Mucosa of gallbladder (tissue), 1 donor: ENCODE measurements around the gene FBXL3. TPM values are rescaled to one million over a fixed set of nuclear protein-coding genes. Genes with fewer than 3 reads are reported as not detected.
"Not testable (repeated sequence)": the region's sequence is repeated elsewhere in the genome, so short reads cannot be mapped to it uniquely, and the experiment has no call there.

Experiments used
- DNase-seq: peaks from one replicate; pipeline ENCODE4 v3.0.0-alpha.2; 2020; ENCODE audit warnings: low spot score
- total RNA-seq: library from RNA; stranded (reverse); gene quantifications from one replicate; pipeline ENCODE4 v1.2.1, GENCODE V29; 2021
- donor health status: DM: no; HTN: no; CAD: no.

FBXL3 gene
- total RNA-seq, 1 donor from 2014 or later: 41.1 TPM

DNA sequence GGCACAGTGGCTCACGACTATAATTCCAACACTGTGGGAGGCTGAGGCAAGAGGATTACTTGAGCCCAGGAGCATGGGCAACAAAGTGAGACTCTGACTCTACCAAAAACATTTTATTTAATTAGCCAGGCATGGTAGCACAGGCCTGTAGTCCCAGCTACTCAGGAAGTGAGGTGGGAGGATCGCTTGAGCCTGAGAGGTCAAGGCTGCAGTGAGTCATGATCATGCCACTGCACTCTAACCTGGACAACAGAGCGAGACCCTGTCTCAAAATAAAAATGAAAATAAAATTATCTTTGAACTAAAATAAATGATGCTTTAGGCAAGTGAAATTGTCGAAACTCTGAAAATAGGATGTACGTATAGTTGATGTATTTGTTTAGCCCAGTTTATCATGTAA lies 43.3 kb downstream of the FBXL3 start:
- DNase-seq: no peak

DNA sequence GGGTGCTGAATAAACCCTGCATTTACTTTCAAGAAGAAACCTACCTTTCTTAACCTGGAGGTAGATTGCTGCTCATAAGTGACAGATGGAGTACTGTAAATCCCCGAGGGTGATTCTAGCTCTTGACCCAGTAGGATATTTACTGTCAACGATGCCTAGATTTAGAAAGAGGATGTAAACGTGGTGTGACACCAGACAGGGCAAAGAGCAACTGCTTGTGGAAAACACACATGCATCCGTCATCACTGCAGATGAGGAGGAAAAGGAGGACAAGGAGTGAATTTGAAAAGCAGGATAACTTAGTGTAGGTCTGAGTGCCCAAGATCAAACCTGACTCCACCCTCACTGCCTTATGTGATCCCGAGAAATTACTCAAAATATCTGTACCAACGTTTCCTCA lies 44.9 kb downstream of the FBXL3 start:
- DNase-seq: no peak

DNA sequence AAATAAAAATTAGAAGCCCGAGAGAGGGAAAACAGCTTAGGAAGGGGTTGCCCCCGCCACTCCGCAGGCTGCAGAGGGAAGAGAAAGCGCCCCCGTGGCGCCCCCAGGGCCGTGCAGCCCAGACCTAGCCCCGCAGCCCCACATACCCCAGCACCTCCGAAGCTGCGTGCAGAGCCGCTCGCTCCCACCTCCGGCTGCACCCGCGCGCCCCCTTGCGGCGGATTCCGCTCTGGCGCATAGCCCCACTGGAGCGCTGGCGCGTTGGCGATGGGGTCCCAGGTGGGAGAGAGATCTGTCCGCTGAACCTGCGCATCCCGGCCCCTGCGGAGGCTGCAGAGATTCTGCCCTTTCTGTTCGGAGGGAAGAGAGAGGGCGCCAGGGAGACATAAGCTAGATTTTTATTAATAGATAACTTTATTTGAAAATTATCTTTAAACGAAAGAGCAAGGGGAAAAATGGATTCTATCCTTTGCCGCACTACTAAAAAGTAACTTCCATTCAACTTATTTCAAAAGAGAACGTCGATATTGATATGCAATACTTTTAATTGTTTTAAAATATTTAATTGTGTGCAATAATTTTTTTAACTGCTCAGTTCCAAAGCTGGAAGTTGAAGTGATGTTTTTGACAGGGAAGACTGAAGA lies 46.8 kb downstream of the FBXL3 start:
- peak; percentile 72 for DNase-seq

DNA sequence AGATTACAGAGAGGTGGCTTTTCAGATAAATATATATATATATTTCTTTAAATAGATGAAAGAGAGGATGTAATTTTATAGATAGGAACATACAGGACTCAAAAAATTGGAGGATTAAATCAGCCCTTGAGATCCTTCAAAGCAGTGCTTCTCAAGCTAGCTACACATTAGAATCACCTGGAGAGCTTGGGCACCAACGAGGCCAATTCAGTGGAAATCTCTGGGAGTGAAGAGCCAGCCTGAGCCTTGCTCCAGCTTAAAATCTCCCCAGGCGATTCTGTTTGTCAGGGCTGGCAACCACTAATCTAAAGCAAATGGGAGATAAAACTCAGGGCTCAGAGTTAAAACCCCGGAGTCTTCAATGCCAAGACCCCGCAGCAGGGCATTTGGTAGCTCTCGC lies 50.0 kb downstream of the FBXL3 start:
- no peak for DNase-seq

DNA sequence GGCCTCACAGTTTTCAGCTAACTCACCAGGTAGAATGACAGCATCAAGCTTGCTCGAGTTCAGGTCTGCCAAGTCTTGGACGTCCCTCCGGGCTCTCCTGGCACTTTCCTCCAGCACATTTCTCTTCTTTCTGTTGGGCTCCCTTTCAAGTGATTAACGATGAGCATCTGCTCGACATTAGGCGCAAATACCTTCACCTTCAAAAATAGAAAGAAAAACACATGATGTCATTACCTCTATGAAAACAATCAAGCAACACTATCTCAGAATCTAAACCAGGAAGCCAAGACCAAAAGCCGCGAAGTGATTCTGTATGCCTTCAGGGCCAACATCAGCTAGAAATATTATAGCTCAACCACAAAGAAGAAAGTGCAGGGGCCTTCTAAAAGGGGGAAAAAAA lies 50.5 kb downstream of the FBXL3 start:
- DNase-seq: no peak

DNA sequence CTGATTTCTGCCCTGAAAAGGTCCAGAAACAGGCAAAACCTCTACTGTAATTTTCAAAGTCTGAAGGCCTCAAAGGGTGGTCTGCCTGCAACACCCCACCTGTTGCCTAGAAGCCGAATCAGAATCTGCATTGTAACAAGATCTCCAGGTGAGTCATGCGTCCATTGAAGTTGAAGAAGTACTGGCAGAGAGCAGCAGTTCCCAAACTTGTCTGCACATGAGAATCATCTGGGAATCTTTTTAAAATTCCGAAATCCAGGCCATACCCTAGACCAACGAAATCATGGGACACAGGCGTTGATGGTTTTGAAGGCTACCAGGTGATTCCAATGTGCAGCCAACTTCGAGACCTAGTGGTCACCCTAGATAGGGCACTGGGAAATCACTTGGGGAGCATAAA lies 51.1 kb downstream of the FBXL3 start:
- no peak for DNase-seq

DNA sequence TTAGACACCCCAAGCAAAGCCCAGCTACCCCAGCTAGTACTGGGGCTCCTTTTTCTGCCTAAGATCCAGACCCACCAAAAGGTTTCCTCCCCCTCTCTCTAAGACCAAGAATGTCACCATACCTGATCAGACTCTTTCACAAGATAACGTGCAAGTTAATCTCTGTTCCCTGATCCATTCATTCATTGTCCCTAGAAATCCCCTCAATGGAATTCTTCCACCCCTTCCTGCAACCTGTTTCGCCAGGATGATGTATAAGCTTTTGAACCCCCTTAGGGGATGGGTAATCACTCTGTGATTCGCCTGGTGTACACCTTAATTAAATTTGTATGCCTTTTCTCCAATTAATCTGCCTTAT lies 52.4 kb downstream of the FBXL3 start:
- DNase-seq: no peak

DNA sequence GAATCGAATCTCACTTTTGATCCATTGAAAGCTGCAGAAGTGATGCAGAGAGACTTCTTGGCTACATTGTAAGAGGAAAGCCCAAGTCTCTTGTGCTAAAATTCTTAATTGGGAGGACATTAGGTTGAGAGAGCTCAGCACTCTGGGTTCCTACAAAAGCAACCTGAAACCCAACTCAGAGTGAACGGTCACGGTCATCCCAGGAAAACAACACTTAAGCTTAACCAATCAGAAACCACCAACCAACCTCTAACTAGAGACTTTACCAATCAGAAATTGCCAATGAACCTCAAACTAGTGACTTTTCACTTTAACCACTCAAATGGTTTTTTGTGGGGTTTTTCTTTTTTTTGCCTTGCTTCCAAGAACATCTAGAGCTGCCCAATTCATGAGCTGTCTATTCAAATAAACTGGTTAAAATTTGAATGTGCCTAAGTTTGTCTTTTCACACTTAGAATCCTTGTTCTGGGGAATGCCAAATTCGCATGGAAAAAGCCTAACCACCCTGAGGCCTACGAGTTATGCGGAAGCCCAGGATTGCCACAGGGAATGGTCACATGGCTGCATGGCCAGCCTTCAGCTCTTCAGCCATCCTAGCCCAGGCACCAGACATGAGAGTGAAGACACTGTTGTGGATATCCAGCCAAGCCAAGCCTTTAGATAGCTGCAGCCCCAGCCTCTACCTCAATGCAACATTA lies 52.9 kb downstream of the FBXL3 start:
- DNase-seq: no peak

DNA sequence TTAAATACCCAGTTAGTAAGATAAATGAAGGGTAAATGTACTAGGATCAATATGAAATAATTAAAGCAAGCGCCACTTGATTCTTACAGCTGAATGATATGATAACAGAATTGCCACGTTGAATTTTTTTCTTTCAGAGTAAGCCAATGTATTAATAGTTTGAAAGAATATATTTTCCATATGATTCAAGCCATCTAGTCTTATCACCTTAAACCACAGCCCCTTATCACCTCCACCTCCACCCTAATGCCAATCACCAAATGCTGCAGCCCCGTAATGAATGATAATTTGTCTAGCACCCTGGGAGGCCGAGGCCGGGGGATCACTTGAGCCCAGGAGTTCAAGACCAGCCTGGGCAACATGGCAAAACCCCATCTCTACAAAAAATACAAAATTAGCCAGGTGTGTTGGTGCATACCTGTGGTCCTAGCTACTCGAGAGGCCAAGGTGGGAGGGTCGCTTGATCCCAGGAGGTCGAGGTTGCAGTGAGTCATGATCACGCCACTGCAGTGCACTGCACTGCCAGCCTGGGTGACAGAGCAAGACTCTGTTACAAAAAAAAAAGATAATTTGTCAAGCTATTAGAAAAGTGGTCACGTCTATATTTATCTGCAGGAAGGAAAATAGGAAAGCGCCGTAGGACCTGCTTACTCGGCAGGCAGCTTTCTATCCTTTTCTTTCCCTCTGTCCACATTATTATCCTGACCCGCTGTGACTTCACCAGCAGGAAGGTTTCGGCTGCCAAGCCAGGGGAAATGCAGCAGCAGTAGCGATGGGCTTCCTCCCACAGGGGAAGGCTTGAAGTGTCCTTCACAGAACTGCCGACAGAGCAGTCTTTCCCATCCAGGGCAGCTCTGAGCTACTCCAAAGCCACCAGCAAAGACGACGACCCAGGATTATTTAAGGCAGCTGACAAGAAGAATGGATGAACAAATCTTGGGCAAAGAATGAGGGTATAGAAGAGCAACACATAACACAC lies 54.8 kb downstream of the FBXL3 start:
- DNase-seq: no peak

DNA sequence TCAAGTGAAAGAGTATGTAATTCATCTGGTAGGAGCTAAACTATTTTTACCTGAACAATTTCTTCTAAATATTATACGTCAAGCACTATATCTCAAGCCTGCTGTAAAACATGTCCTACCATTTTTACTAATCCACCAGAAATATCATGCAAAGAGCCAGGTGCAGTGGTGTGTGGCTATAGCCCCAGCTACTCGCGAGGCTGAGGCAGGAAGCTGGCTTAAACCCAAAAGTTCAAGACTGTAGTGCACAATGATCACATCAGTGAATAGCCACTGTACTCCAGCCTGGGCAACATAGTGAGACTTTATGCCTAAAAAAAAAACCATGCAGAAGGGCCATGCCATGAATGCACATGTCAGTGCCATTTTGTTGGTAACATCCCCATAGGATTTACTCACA lies 55.7 kb downstream of the FBXL3 start:
- DNase-seq: no peak

DNA sequence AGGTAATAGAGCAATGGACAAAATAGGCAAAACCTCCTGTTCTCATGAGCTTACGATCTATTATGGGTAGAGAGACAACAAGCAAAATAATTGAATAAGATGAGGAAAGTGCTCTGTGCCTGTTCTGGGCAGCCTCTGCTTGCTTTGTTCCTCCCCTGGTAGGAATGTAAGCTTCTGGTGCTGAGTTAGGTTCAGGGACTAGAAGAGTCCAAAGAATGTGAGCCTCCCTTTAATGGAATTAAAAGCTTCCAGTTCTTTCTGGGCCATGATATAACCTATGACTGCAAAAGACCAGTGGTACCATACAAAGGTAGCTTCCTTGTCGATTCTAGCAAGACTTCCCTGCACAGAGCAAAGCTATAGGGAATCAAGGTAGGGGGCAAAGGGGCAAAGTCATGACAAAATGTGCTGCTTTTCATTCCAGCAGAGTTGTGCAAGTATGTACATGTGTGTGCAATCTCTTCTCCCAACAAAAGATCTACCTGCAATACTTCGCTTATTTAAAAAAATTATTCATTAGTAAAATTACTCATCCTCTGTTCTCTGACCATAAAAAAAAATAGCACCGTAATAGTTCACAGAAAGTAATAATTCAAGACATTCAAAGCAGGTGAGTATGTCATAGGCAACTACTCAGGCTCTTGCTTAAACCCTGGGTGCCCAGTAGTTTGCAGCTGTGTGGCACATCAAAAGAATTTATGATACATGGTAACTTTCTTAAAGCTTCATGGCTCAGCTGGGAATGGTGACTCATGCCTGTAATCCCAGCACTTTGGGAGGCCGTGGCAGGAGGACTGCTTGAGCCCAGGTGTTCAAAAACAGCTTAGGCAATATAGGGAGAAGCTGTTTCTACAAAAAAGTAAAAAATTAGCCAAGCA lies 57.2 kb downstream of the FBXL3 start:
- no peak for DNase-seq

DNA sequence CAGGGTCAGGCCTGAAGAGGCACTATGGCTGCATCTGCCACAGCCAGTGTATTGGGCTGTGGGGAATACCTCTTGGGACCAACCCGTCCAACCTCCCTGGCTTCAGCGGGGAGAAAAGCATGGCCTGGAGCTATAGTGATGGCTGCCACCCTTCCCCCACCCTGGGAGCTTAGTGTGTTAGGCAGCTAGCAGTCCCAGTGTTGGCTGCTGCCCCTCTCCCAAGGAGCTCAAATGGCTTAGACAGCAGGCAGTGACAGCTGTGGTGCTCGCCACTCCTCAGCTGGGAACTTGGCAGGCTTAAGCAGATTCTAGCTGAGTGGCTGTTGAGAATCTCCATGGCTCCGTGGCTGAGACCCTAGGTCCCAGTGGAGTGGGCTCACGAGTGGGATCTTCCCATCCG lies 58.9 kb downstream of the FBXL3 start:
- DNase-seq: no peak

DNA sequence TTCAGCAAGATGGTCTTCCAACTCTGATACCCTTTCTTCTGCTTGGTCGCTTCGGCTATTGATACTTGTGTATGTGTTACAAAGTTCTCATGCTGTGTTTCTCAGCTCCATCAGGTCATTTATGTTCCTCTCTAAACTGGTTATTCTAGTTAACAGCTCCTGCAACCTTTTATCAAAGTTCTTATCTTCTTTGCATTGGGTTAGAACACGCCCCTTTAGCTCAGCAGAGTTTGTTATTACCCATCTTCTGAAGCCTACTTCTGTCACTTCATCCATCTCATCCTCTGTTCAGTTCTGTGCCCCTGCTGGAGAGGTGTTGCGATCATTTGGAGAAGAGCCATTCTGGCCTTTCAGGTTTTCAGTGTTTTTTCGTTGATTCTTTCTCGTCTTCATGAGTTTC lies 59.9 kb downstream of the FBXL3 start:
- DNase-seq: no peak

DNA sequence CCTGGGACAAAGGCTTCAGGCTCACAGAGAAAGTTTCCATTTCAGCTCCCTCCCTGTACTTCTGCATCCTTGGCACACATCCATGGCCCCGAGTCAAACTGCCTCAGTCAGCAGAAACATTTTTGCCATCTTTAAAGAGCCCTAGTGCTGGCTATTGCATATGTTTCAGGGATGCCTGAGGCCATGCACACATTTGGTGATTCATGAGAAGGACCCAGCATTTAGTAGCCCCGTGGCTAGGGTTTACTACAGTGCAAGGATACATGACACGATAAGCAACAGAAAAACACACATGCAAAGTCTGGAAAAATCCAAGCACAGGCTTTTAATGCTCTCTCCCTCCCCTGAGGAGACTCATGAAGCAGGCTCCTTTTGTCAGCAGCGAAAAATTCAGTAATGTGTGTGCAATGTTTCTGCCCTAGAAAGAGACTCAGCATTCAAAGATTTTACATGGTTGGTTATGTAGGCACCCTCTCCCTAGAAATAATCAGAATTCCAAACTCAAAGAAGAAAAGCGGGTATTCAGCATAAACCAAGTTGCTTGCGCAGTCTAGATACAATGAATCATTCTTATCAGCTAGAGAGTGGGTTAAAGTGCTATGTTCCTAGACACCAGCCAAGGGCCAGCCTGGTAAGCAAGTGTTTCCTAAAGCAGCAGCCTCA lies 61.1 kb downstream of the FBXL3 start:
- DNase-seq: peak; percentile 50

DNA sequence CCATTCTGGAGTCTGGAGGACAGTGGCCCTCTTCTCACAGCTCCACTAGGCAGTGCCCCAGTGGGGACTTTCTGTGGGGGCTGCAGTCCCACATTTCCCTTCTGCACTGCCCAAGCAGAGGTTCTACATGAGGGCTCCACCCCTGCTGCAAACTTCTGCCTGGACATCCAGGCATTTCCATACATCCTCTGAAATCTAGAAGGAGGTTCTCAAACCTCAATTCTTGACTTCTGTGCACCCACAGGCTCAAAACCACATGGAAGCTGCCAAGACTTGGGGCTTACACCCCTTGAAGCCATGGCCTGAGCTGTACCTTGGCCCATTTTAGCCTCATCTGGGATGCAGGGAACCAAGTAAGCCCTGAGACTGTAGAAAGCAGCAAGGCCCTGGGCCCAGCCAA lies 67.2 kb downstream of the FBXL3 start:
- not testable (repeated sequence) for DNase-seq

DNA sequence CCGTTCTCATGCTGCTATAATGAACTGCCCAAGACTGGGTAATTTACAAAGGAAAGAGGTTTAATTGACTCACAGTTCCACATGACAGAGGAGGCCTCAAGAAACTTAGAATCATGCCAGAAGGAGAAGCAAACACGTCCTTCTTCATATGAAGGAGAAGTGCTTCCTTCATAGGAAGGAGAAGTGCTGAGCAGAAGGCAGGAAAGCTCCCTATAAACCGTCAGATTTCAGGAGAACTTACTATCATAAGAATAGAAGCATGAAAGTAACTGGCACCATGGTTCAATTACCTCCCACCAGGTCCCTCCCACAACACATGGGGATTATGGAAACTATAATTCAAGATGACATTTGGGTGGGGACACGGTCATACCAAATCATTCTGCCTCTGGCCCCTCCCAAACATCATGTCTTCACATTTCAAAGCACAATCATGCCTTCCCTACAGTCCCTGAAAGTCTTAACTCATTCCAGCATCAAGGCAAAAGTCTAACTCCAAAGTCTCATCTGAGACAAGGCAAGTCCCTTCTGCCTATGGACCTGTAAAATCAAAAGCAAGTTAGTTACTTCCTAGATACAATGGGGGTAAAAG lies 68.0 kb downstream of the FBXL3 start:
- no peak for DNase-seq

DNA sequence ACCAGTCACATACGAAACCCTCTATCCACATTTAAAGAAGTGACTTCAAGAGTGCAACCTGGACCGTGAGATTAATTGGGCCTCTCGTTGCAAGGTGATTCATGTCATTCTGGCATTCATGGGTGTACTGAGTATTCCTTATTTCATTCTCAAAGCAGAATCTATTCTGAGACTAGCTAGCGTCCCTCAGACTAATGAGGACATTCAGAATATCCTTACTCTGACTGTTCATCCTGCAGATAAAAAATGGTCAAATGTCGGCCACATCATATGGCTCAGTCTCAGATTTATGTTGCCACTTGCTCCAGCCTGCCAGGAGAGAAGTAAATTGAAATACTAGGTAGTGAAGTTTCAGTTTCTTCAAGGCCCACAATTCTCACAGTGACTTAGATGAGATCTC lies 71.3 kb downstream of the FBXL3 start:
- no peak for DNase-seq
